TTC549 (cell line): ENCODE measurements around the gene KRTAP26-1.

Source experiments
- FAIRE-seq: peaks from 2 replicates; lab custom pipeline; 2012; peaks lifted over from hg19 to GRCh38; lab: Jason Lieb, UNC

Gene KRTAP26-1

GRCh38 chr21:30271156-30271555, 49.0 kb downstream of the KRTAP26-1 start:
- FAIRE-seq = no peak

GRCh38 chr21:30269803-30270530, 50.1 kb downstream of the KRTAP26-1 start:
- no peak for FAIRE-seq
